HepG2 (cell line): ENCODE data around the gene RP2. TPM values are rescaled to one million over a fixed set of nuclear protein-coding genes. Genes with fewer than 3 reads are reported as not detected.
A peak's percentile ranks its signal among the peaks of the same experiment; 100 is the strongest.

Source experiments
- ERF ChIP-seq: IDR thresholded peaks from 2 replicates; pipeline ENCODE4 v1.6.1; 2018; ENCODE audit warnings: missing biosample characterization, missing genetic modification reagents
- GABPB1 ChIP-seq: IDR thresholded peaks from 2 replicates; pipeline ENCODE4 v1.6.1; 2016; ENCODE audit warnings: mild to moderate bottlenecking, missing genetic modification reagents, moderate library complexity, missing compliant biosample characterization
- GATAD2A ChIP-seq: IDR thresholded peaks from 2 replicates; pipeline ENCODE4 v1.6.1; 2016
- GFI1 ChIP-seq: sonication (generic); formaldehyde crosslinking; IDR thresholded peaks from 2 replicates; pipeline ENCODE4 v1.5.0; 2020; ENCODE audit warnings: missing genetic modification reagents, mild to moderate bottlenecking, borderline replicate concordance
- HDAC1 ChIP-seq: sonication (generic); formaldehyde crosslinking; IDR thresholded peaks from 2 replicates; pipeline ENCODE4 v1.5.1; 2020; ENCODE audit warnings: mild to moderate bottlenecking, missing genetic modification reagents
- HNRNPL ChIP-seq: fragments of 200-400 bp; formaldehyde crosslinking; IDR thresholded peaks from 2 replicates; pipeline ENCODE4 v1.6.1; 2017; ENCODE audit warnings: mild to moderate bottlenecking, low read depth, low read length
- IKZF1 ChIP-seq: fragments of 450-650 bp; IDR thresholded peaks from 2 replicates; pipeline ENCODE4 v1.7.1; 2016
- KMT2B ChIP-seq: IDR thresholded peaks from 2 replicates; pipeline ENCODE4 v1.6.1; 2016; ENCODE audit warnings: missing genetic modification reagents, missing compliant biosample characterization
- LCORL ChIP-seq, 2 experiments: fragments of 450-650 bp in 1 of 2; sonication (generic) in 1 of 2; formaldehyde crosslinking in 1 of 2; IDR thresholded peaks; 2 replicates each; pipeline versions ENCODE4 v1.5.0 to v1.6.1; 2017 to 2020; ENCODE audit warnings: antibody characterized with exemption in 1 of 2, missing genetic modification reagents in 1 of 2
- MXI1 ChIP-seq: IDR thresholded peaks from 3 replicates; pipeline ENCODE4 v1.6.1; 2012; ENCODE audit warnings: low read depth, low read length, inconsistent platforms, borderline replicate concordance
- MYPOP ChIP-seq: sonication (generic); formaldehyde crosslinking; IDR thresholded peaks from 2 replicates; pipeline ENCODE4 v1.8.1; 2023; ENCODE audit warnings: mild to moderate bottlenecking, moderate library complexity, missing genetic modification reagents
- NFKB2 ChIP-seq: sonication (generic); formaldehyde crosslinking; IDR thresholded peaks from 2 replicates; pipeline ENCODE4 v1.4.0; 2020; ENCODE audit warnings: missing genetic modification reagents, borderline replicate concordance
- POGZ ChIP-seq: sonication (generic); formaldehyde crosslinking; IDR thresholded peaks from 2 replicates; pipeline ENCODE4 v1.4.0; 2020; ENCODE audit warnings: mild to moderate bottlenecking, missing genetic modification reagents
- POLR2G ChIP-seq: fragments of 200-400 bp; formaldehyde crosslinking; IDR thresholded peaks from 2 replicates; pipeline ENCODE4 v1.6.1; 2018; ENCODE audit warnings: mild to moderate bottlenecking, low read depth, low read length, moderate library complexity
- SP4 ChIP-seq: sonication (generic); formaldehyde crosslinking; IDR thresholded peaks from 2 replicates; pipeline ENCODE4 v1.8.1; 2023; ENCODE audit warnings: mild to moderate bottlenecking, missing genetic modification reagents
- STAG1 ChIP-seq: sonication (generic); formaldehyde crosslinking; IDR thresholded peaks from 2 replicates; pipeline ENCODE4 v1.4.0; 2020; ENCODE audit warnings: missing genetic modification reagents
- XRCC5 ChIP-seq: fragments of 200-400 bp; formaldehyde crosslinking; optimal IDR thresholded peaks from 2 replicates; pipeline ENCODE3; 2017; ENCODE audit warnings: mild to moderate bottlenecking, low read length
- ZEB1 ChIP-seq: IDR thresholded peaks from 2 replicates; pipeline ENCODE4 v1.6.1; 2012; ENCODE audit warnings: mild to moderate bottlenecking, low read depth, inconsistent platforms; ENCODE audit not compliant: insufficient replicate concordance
- ZNF143 ChIP-seq: sonication (generic); formaldehyde crosslinking; IDR thresholded peaks from 2 replicates; pipeline ENCODE4 v1.4.0; 2020; ENCODE audit warnings: missing genetic modification reagents
- ZNF275 ChIP-seq: sonication (generic); formaldehyde crosslinking; IDR thresholded peaks from 2 replicates; pipeline ENCODE4 v1.8.0; 2022; ENCODE audit warnings: missing genetic modification reagents, mild to moderate bottlenecking, inconsistent platforms, borderline replicate concordance
- ZNF629 ChIP-seq: sonication (generic); formaldehyde crosslinking; conservative IDR thresholded peaks from 2 replicates; pipeline ENCODE4 v1.5.0; 2020; ENCODE audit warnings: missing genetic modification reagents
- polyA plus RNA-seq, 8 experiments: library from polyadenylated mRNA; depleted of rRNA in 3 of 8; stranded (reverse) in 7 of 8; unstranded in 1 of 8; fragments of >200 nt; fragmentation: Illumina TruSeq in 4 of 8; extraction: Trizol in 4 of 8; gene quantifications; 2 replicates each; pipeline versions ENCODE4 v1.2.1 to v1.2.3, GENCODE V29; 2011 to 2016; ENCODE audit warnings: low read depth in 4 of 8, missing spikeins in 1 of 8, mixed read lengths in 1 of 8; ENCODE audit not compliant: insufficient read depth in 1 of 8
- total RNA-seq, 5 experiments: library from RNA; depleted of rRNA; stranded (reverse); fragments of >200 nt; fragmentation: Illumina TruSeq; extraction: Trizol; gene quantifications; 2 replicates each; pipeline ENCODE4 v1.2.3, GENCODE V29; 2016; ENCODE audit warnings: low read depth in 1 of 5
- TF ChIP-seq, protein P1 (sequence below), 2 experiments: sonication (generic) in 1 of 2; formaldehyde crosslinking in 1 of 2; IDR thresholded peaks; 2 replicates each; pipeline versions ENCODE4 v1.4.0 to v1.6.1; 2018 to 2020; ENCODE audit warnings: missing genetic modification reagents in 2 of 2, borderline replicate concordance in 1 of 2, low read depth in 1 of 2, mild to moderate bottlenecking in 1 of 2, missing biosample characterization in 1 of 2
- TF ChIP-seq, protein P2 (sequence below): IDR thresholded peaks from 2 replicates; pipeline ENCODE4 v1.6.1; 2012; ENCODE audit warnings: inconsistent platforms
- TF ChIP-seq, protein P3 (sequence below): sonication (generic); formaldehyde crosslinking; IDR thresholded peaks from 2 replicates; pipeline ENCODE4 v1.4.0; 2020; ENCODE audit warnings: missing genetic modification reagents

Gene RP2
- total and polyA plus RNA-seq, 2 of the 13 experiments (the other 11 are each of a cell fraction or from before 2014, with no cell fraction given), result 5.0 to 9.9 TPM

DNA sequence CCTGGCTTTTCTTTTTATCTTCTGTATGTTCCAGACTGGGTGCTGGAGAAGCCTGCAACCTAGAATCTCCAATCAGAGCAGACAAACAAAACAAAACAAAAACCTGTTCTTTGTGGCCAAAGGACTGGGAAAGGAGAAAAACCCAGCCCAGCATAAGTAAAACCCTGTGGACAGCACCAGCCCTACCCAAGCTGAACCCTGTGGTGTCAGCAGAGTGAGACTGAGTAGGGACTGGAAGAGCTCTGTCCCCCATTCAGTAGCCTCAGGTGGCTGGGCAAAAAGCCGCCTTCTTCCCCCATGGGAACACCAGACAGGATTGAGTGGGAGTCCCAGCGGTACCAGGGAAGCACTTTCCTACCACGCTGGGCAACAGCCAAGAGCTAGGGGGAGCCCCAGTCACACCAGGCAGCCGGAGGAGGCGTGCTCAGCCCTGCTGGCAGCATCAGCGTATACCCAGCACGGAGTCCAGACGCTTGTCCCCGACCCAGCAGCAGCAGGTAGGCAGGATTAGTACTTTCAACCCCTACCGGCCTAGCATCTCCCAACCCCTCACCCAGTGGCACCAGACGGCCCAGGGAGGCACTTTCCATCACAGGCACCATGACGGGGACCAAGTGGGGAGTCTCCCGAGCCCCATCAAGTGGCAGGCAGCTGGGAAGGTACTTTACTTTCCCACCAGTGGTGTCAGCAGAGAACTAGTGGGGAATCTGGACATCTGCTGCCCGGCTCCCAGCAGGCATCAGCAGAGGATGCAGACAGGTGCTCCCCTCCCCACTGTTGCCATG, 66.8 kb downstream of the RP2 start (continued):
- TF ChIP-seq ZNF275 (CRISPR knock-in tag), result 0 out of 2 replicates have a peak, but pooled peaks have one; percentile 31
- TF ChIP-seq POLR2G, result no peak
- TF ChIP-seq LCORL (IDR thresholded peaks at IDR 0.05), result no peak
- peak; percentile 55; the same call in 1 of the 2 replicates for TF ChIP-seq LCORL (CRISPR knock-in tag; IDR thresholded peaks at IDR 0.05)
- peak; percentile 32 for TF ChIP-seq XRCC5
- no peak for TF ChIP-seq GFI1 (CRISPR knock-in tag)
- TF ChIP-seq GABPB1 (CRISPR knock-in tag), result peak; percentile 16; the same call in 1 of the 2 replicates
- TF ChIP-seq ZNF143 (CRISPR knock-in tag), result 0 out of 2 replicates have a peak, but pooled peaks have one; percentile 13
- TF ChIP-seq KMT2B (CRISPR knock-in tag), result 0 out of 2 replicates have a peak, but pooled peaks have one; percentile 22
- 0 out of 2 replicates have a peak, but pooled peaks have one; percentile 19 for TF ChIP-seq MYPOP (CRISPR knock-in tag)
- peak; percentile 69 for TF ChIP-seq HDAC1 (CRISPR knock-in tag)
- TF ChIP-seq SP4, result 0 out of 2 replicates have a peak, but pooled peaks have one; percentile 21
- TF ChIP-seq ZNF629 (CRISPR knock-in tag), result 0 out of 2 replicates have a peak, but pooled peaks have one; percentile 8
- peak; percentile 33; the same call in 1 of the 2 replicates for TF ChIP-seq GATAD2A (CRISPR knock-in tag)
- peak; percentile 84 for TF ChIP-seq STAG1 (CRISPR knock-in tag)
- TF ChIP-seq, protein P1, sequence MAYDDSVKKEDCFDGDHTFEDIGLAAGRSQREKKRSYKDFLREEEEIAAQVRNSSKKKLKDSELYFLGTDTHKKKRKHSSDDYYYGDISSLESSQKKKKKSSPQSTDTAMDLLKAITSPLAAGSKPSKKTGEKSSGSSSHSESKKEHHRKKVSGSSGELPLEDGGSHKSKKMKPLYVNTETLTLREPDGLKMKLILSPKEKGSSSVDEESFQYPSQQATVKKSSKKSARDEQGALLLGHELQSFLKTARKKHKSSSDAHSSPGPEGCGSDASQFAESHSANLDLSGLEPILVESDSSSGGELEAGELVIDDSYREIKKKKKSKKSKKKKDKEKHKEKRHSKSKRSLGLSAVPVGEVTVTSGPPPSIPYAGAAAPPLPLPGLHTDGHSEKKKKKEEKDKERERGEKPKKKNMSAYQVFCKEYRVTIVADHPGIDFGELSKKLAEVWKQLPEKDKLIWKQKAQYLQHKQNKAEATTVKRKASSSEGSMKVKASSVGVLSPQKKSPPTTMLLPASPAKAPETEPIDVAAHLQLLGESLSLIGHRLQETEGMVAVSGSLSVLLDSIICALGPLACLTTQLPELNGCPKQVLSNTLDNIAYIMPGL (CRISPR knock-in tag; IDR thresholded peaks at IDR 0.05; ENCODE audit: borderline replicate concordance in 1 of 2, low read depth in 1 of 2), result peak; percentile 60 to 87; a peak in 3 of 4 replicates
- TF ChIP-seq, protein P2, sequence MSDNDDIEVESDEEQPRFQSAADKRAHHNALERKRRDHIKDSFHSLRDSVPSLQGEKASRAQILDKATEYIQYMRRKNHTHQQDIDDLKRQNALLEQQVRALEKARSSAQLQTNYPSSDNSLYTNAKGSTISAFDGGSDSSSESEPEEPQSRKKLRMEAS, result 0 out of 2 replicates have a peak, but pooled peaks have one; percentile 18
- TF ChIP-seq POGZ, result peak; percentile 47; the same call in 1 of the 2 replicates
- TF ChIP-seq HNRNPL, result peak; percentile 56; the same call in 1 of the 2 replicates
- peak; percentile 22; the same call in 1 of the 2 replicates for TF ChIP-seq NFKB2 (CRISPR knock-in tag)
- TF ChIP-seq ERF (CRISPR knock-in tag), result peak; percentile 47; the same call in 1 of the 2 replicates
- TF ChIP-seq ZEB1, result no peak
- TF ChIP-seq, protein P3, sequence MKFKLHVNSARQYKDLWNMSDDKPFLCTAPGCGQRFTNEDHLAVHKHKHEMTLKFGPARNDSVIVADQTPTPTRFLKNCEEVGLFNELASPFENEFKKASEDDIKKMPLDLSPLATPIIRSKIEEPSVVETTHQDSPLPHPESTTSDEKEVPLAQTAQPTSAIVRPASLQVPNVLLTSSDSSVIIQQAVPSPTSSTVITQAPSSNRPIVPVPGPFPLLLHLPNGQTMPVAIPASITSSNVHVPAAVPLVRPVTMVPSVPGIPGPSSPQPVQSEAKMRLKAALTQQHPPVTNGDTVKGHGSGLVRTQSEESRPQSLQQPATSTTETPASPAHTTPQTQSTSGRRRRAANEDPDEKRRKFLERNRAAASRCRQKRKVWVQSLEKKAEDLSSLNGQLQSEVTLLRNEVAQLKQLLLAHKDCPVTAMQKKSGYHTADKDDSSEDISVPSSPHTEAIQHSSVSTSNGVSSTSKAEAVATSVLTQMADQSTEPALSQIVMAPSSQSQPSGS, result peak; percentile 22; the same call in 1 of the 2 replicates
- no peak for TF ChIP-seq IKZF1
- TF ChIP-seq MXI1, result peak; percentile 29; the same call in 1 of the 3 replicates
